HepG2 (cell line): ENCODE data around the gene FAT2. TPM values are rescaled to one million over a fixed set of nuclear protein-coding genes. Genes with fewer than 3 reads are reported as not detected.

ENCODE experiments used
- ATAC-seq: fragments of 200-7000 bp; cut with Tn5 transposase; 3 replicates; pipeline ENCODE4 v1.9.1; 2020; ENCODE audit warnings: mild to moderate bottlenecking, moderate library complexity
- BruUV-seq: library from RNA; stranded (reverse); fragments of 400-500 nt; replicated peaks from 2 replicates; lab custom pipeline; 2021; lab: Mats Ljungman, UMichigan
- CTCF ChIA-PET: fragments of 300-600 bp; formaldehyde crosslinking; extraction: SDS; loops from one replicate; lab custom pipeline; 2021; ENCODE audit warnings: low total read pairs, inconsistent platforms, low intra/inter-chr PET ratio; lab: Yijun Ruan, JAX
- POLR2A ChIA-PET: fragments of 350-600 bp; sonication (Branson Sonifier 250); formaldehyde crosslinking; loops from one replicate; lab custom pipeline; 2020; ENCODE audit warnings: antibody characterized with exemption, inconsistent platforms; lab: Yijun Ruan, JAX
- DNase-seq: peaks from one replicate; pipeline ENCODE4 v3.0.0-alpha.2; 2015; ENCODE audit warnings: low spot score
- FAIRE-seq: peaks from 3 replicates; lab custom pipeline; 2011; peaks lifted over from hg19 to GRCh38; lab: Jason Lieb, UNC
- H2AFZ ChIP-seq: one replicate; pipeline ENCODE4 v1.6.1; 2011; ENCODE audit warnings: low read length, inconsistent platforms
- H3K27ac ChIP-seq: fragments of 300-600 bp; 3 replicates; pipeline ENCODE4 v1.8.0; 2011; ENCODE audit warnings: mixed run types, mild to moderate bottlenecking, mixed read lengths, low read length, inconsistent platforms; ENCODE audit not compliant: insufficient read depth; ENCODE audit errors: extremely low read length
- H3K27me3 ChIP-seq, 2 experiments: fragments of 200-600 bp in 1 of 2; 2 replicates in 1 of 2; 3 replicates in 1 of 2; pipeline versions ENCODE4 v1.6.0 to v1.8.0; 2011; ENCODE audit warnings: low read length in 2 of 2, mild to moderate bottlenecking in 2 of 2, moderate library complexity in 2 of 2, inconsistent platforms in 1 of 2; ENCODE audit not compliant: insufficient read depth in 2 of 2, control insufficient read depth in 1 of 2
- H3K36me3 ChIP-seq, 2 experiments: fragments of 200-600 bp in 1 of 2; replicated peaks in 1 of 2; 2 replicates in 1 of 2; 3 replicates in 1 of 2; pipeline versions ENCODE4 v1.5.1 to v1.8.0; 2011; ENCODE audit warnings: low read length in 2 of 2, inconsistent platforms in 1 of 2; ENCODE audit not compliant: insufficient read depth in 2 of 2, control insufficient read depth in 1 of 2
- H3K4me1 ChIP-seq: 2 replicates; pipeline ENCODE4 v1.5.1; 2012; ENCODE audit warnings: low read length, inconsistent platforms; ENCODE audit not compliant: insufficient read depth
- H3K4me2 ChIP-seq: 2 replicates; pipeline ENCODE4 v1.6.0; 2011; ENCODE audit warnings: low read depth, low read length, inconsistent platforms
- H3K4me3 ChIP-seq, 3 experiments: fragments of 200-600 bp in 1 of 3; sonication (generic), shearing (Covaris generic) in 1 of 3; replicated peaks in 1 of 3; 2 replicates each; pipeline ENCODE4 v1.5.1; 2011 to 2016; ENCODE audit warnings: low read length in 3 of 3, inconsistent platforms in 2 of 3, low read depth in 2 of 3, mild to moderate bottlenecking in 2 of 3, control low read depth in 1 of 3, mixed read lengths in 1 of 3; ENCODE audit not compliant: insufficient read depth in 1 of 3
- H3K79me2 ChIP-seq: one replicate; pipeline ENCODE4 v1.6.1; 2011; ENCODE audit warnings: low read length, inconsistent platforms; ENCODE audit not compliant: insufficient read depth
- H3K9ac ChIP-seq: 2 replicates; pipeline ENCODE4 v1.6.0; 2011; ENCODE audit warnings: mild to moderate bottlenecking, low read depth, low read length, inconsistent platforms; ENCODE audit not compliant: insufficient read depth
- H3K9me3 ChIP-seq: 2 replicates; pipeline ENCODE4 v1.5.1; 2012; ENCODE audit warnings: mild to moderate bottlenecking, low read length
- H4K20me1 ChIP-seq: 2 replicates; pipeline ENCODE4 v1.6.0; 2011; ENCODE audit warnings: inconsistent platforms, mild to moderate bottlenecking, low read length, moderate library complexity; ENCODE audit not compliant: insufficient read depth
- ARNT ChIP-seq: fragments of 450-650 bp; IDR thresholded peaks from 2 replicates; pipeline ENCODE4 v1.6.1; 2017
- ARNTL ChIP-seq: sonication (generic); formaldehyde crosslinking; IDR thresholded peaks from 2 replicates; pipeline ENCODE4 v1.4.0; 2020; ENCODE audit warnings: mild to moderate bottlenecking, missing genetic modification reagents
- ASH2L ChIP-seq: fragments of 300-600, 200-600 bp; sonication (generic); IDR thresholded peaks from 2 replicates; pipeline ENCODE4 v1.7.0; 2017; ENCODE audit warnings: low read depth, mild to moderate bottlenecking, moderate library complexity, mixed read lengths, low read length; ENCODE audit not compliant: insufficient read length
- EEA1 ChIP-seq: sonication (generic); formaldehyde crosslinking; IDR thresholded peaks from 2 replicates; pipeline ENCODE4 v1.5.1; 2020; ENCODE audit warnings: mild to moderate bottlenecking, missing genetic modification reagents, borderline replicate concordance
- GZF1 ChIP-seq: sonication (generic); formaldehyde crosslinking; IDR thresholded peaks from 2 replicates; pipeline ENCODE4 v1.5.1; 2020; ENCODE audit warnings: mild to moderate bottlenecking, missing genetic modification reagents
- NR0B2 ChIP-seq: sonication (generic); formaldehyde crosslinking; IDR thresholded peaks from 2 replicates; pipeline ENCODE4 v1.4.0; 2020; ENCODE audit warnings: mild to moderate bottlenecking, missing genetic modification reagents
- RCOR2 ChIP-seq: IDR thresholded peaks from 2 replicates; pipeline ENCODE4 v1.6.1; 2016; ENCODE audit warnings: missing biosample characterization, missing genetic modification reagents
- ZBTB7B ChIP-seq: sonication (generic); formaldehyde crosslinking; IDR thresholded peaks from 2 replicates; pipeline ENCODE4 v1.4.0; 2020; ENCODE audit warnings: missing genetic modification reagents
- ZKSCAN5 ChIP-seq: sonication (generic); formaldehyde crosslinking; IDR thresholded peaks from 2 replicates; pipeline ENCODE4 v1.5.1; 2020; ENCODE audit warnings: mild to moderate bottlenecking, missing genetic modification reagents
- ZNF18 ChIP-seq: sonication (generic); formaldehyde crosslinking; IDR thresholded peaks from 2 replicates; pipeline ENCODE4 v1.8.0; 2022; ENCODE audit warnings: mild to moderate bottlenecking, missing genetic modification reagents; ENCODE audit not compliant: insufficient replicate concordance
- ZNF260 ChIP-seq: sonication (generic); formaldehyde crosslinking; IDR thresholded peaks from 2 replicates; pipeline ENCODE4 v1.4.0; 2020; ENCODE audit warnings: missing genetic modification reagents, low read depth, mild to moderate bottlenecking, borderline replicate concordance
- WGBS: methylation state at CpG from one replicate; pipeline ENCODE4 v1.1.6; 2017; ENCODE audit warnings: low lambda C conversion rate; 5-methylcytosine and 5-hydroxymethylcytosine counted together
- in situ Hi-C: cut with HindIII; loops from 2 replicates; pipeline ENCODE4 v1.10.0; 2017; ENCODE audit warnings: low pct_unique_long_range_greater_than_20kb; ENCODE audit not compliant: extremely low pct_ligation_motif_present
- intact Hi-C: fragments of 100-400 bp; cut with micrococcal nuclease; formaldehyde crosslinking; loops from one replicate; pipeline ENCODE4 v1.10.0; 2022; ENCODE audit not compliant: unreplicated experiment
- polyA plus RNA-seq, 8 experiments: library from polyadenylated mRNA; depleted of rRNA in 3 of 8; stranded (reverse) in 7 of 8; unstranded in 1 of 8; fragments of >200 nt; fragmentation: Illumina TruSeq in 4 of 8; extraction: Trizol in 4 of 8; gene quantifications; 2 replicates each; pipeline versions ENCODE4 v1.2.1 to v1.2.3, GENCODE V29; 2011 to 2016; ENCODE audit warnings: low read depth in 4 of 8, missing spikeins in 1 of 8, mixed read lengths in 1 of 8; ENCODE audit not compliant: insufficient read depth in 1 of 8
- total RNA-seq, 5 experiments: library from RNA; depleted of rRNA; stranded (reverse); fragments of >200 nt; fragmentation: Illumina TruSeq; extraction: Trizol; gene quantifications; 2 replicates each; pipeline ENCODE4 v1.2.3, GENCODE V29; 2016; ENCODE audit warnings: low read depth in 1 of 5
- TF ChIP-seq, protein P1 (sequence below): sonication (generic); formaldehyde crosslinking; IDR thresholded peaks from 2 replicates; pipeline ENCODE4 v1.5.1; 2020; ENCODE audit warnings: missing genetic modification reagents, mild to moderate bottlenecking, borderline replicate concordance

Gene FAT2
- total and polyA plus RNA-seq, 2 of the 13 experiments (the other 11 are each of a cell fraction or from before 2014, with no cell fraction given): not detected

GRCh38 chr5:151619812-151620460 is 28.8 kb upstream of the FAT2 start:
- Histone ChIP-seq H2AFZ (no peak overlapping the region), H3K9ac (no peak overlapping the region), H3K36me3 (no peaks in the 10 kb centered on the region), H3K27me3 (peaks cover 0 to 57% of the 10 kb centered on the region in 2 experiments; a peak in 3 of 5 replicates), H3K27ac (no peak overlapping the region), H4K20me1 (no peaks in the 10 kb centered on the region), H3K4me2 (no peak overlapping the region), H3K4me3 (no peak overlapping the region), H3K9me3 (no peaks in the 10 kb centered on the region), H3K4me1 (peaks cover 20% of the 10 kb centered on the region), H3K79me2 (no peaks in the 10 kb centered on the region)
- POLR2A ChIA-PET: no interaction called here
- FAIRE-seq (no peak), ATAC-seq (no peak), DNase-seq (no peak)
- BruUV-seq: no TSS peak
- CTCF ChIA-PET: no interaction called here
- TF ChIP-seq ZNF18: no peak
- TF ChIP-seq ZNF260 (CRISPR knock-in tag): no peak
- TF ChIP-seq, protein P1, sequence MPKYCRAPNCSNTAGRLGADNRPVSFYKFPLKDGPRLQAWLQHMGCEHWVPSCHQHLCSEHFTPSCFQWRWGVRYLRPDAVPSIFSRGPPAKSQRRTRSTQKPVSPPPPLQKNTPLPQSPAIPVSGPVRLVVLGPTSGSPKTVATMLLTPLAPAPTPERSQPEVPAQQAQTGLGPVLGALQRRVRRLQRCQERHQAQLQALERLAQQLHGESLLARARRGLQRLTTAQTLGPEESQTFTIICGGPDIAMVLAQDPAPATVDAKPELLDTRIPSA: no peak
- TF ChIP-seq ZKSCAN5 (CRISPR knock-in tag): no peak
- TF ChIP-seq ZBTB7B (CRISPR knock-in tag): no peak
- no peak for TF ChIP-seq GZF1 (CRISPR knock-in tag)
- TF ChIP-seq ARNTL (CRISPR knock-in tag): no peak
- no peak for TF ChIP-seq RCOR2
- no peak for TF ChIP-seq NR0B2 (CRISPR knock-in tag)
- TF ChIP-seq ASH2L: no peak
- TF ChIP-seq ARNT: no peak
- no peak for TF ChIP-seq EEA1
- in situ Hi-C loops (no loop called here), intact Hi-C loops (no loop called here)
- 14% methylated on average over 4 of the region's 6 CpGs for WGBS
